ENCODE results near the gene UNC119.
"Not testable (repeated sequence)": the region's sequence is repeated elsewhere in the genome, so short reads cannot be mapped to it uniquely, and the experiment has no call there.

Gene UNC119

GRCh38 chr17:28552176-28552999 is at the start of gene UNC119:
TSS of gene UNC119 (minus strand) at chr17:28552624. CDS start at chr17:28552557, 67 bp downstream.
- DNase-seq, result peak; percentile 83 to 86

GRCh38 chr17:28599311-28600184 is 47.1 kb upstream of the UNC119 start:
- DNase-seq, result peak; percentile 69 to 72

- peak; percentile 94 for DNase-seq
Observed at GRCh38 chr17:28598799-28599310, 46.4 kb upstream of the UNC119 start, which contains the start of gene SPAG5. TSS of gene SPAG5 (minus strand) at chr17:28599025. CDS start at chr17:28598946, 79 bp downstream.

GRCh38 chr17:28598389-28598788 is 46.0 kb upstream of the UNC119 start:
- no peak for DNase-seq

GRCh38 chr17:28597606-28598383 is 45.4 kb upstream of the UNC119 start:
- no peak for DNase-seq

GRCh38 chr17:28592260-28592659 is 39.8 kb upstream of the UNC119 start:
- no peak for DNase-seq

- DNase-seq, result no peak
Observed at GRCh38 chr17:28585851-28586250, 33.4 kb upstream of the UNC119 start.

- no peak for DNase-seq
Observed at GRCh38 chr17:28584434-28584833, 32.0 kb upstream of the UNC119 start.

GRCh38 chr17:28582513-28582912 is 30.1 kb upstream of the UNC119 start:
- DNase-seq, result no peak

- DNase-seq, result no peak
Observed at GRCh38 chr17:28580959-28581358, 28.5 kb upstream of the UNC119 start.

GRCh38 chr17:28579526-28579925 is 27.1 kb upstream of the UNC119 start:
- peak in 1 of 2 donors; percentile 32 for DNase-seq

GRCh38 chr17:28578246-28579195 is 26.1 kb upstream of the UNC119 start:
- no peak for DNase-seq

GRCh38 chr17:28577466-28577824 is 25.0 kb upstream of the UNC119 start:
- DNase-seq, result no peak

- peak; percentile 99 for DNase-seq
Observed at GRCh38 chr17:28576758-28577465, 24.5 kb upstream of the UNC119 start, which contains the start of gene ALDOC. TSS of gene ALDOC (minus strand) at chr17:28576895. CDS start at chr17:28575532, 1,363 bp downstream.

GRCh38 chr17:28576016-28576415 is 23.6 kb upstream of the UNC119 start:
- not testable (repeated sequence) for DNase-seq

GRCh38 chr17:28575126-28575795 is 22.8 kb upstream of the UNC119 start:
- DNase-seq, result no peak

GRCh38 chr17:28574526-28574925 is 22.1 kb upstream of the UNC119 start:
- DNase-seq, result no peak

GRCh38 chr17:28573966-28574480 is 21.6 kb upstream of the UNC119 start:
- no peak for DNase-seq

- DNase-seq, result no peak
Observed at GRCh38 chr17:28573521-28573920, 21.1 kb upstream of the UNC119 start.

GRCh38 chr17:28573040-28573380 is 20.6 kb upstream of the UNC119 start:
- DNase-seq, result no peak
